HEK293 (cell line): Measurements from ENCODE around the gene DDX27.

ENCODE experiments used
- GFI1B ChIP-seq: fragments of 450-650 bp; formaldehyde crosslinking; IDR thresholded peaks from 2 replicates; pipeline ENCODE4 v1.5.1; 2016; ENCODE audit warnings: missing biosample characterization, missing genetic modification characterization
- HOXA7 ChIP-seq: sonication (generic); formaldehyde crosslinking; IDR thresholded peaks from 2 replicates; pipeline ENCODE4 v1.8.1; 2022; ENCODE audit warnings: missing genetic modification reagents, borderline replicate concordance
- IKZF3 ChIP-seq: fragments of 450-650 bp; IDR thresholded peaks from 2 replicates; pipeline ENCODE4 v1.5.0; 2018; ENCODE audit warnings: missing biosample characterization, mild to moderate bottlenecking, missing genetic modification characterization, moderate library complexity
- KLF8 ChIP-seq: fragments of 450-650 bp; formaldehyde crosslinking; IDR thresholded peaks from 2 replicates; pipeline ENCODE4 v1.5.1; 2016; ENCODE audit warnings: missing biosample characterization, missing genetic modification characterization
- MZF1 ChIP-seq: fragments of 450-650 bp; formaldehyde crosslinking; IDR thresholded peaks from 2 replicates; pipeline ENCODE4 v1.5.1; 2017; ENCODE audit warnings: missing biosample characterization, missing genetic modification characterization, borderline replicate concordance
- PATZ1 ChIP-seq: fragments of 450-650 bp; formaldehyde crosslinking; IDR thresholded peaks from 2 replicates; pipeline ENCODE4 v1.5.1; 2016; ENCODE audit warnings: missing biosample characterization, missing genetic modification characterization
- PBX3 ChIP-seq: sonication (generic); formaldehyde crosslinking; IDR thresholded peaks from 2 replicates; pipeline ENCODE4 v1.8.1; 2022; ENCODE audit warnings: mild to moderate bottlenecking, moderate library complexity, missing genetic modification reagents
- REST ChIP-seq: fragments of 450-650 bp; formaldehyde crosslinking; IDR thresholded peaks from 2 replicates; pipeline ENCODE4 v1.5.1; 2016; ENCODE audit warnings: missing biosample characterization, missing genetic modification characterization
- ZBTB1 ChIP-seq: fragments of 450-650 bp; formaldehyde crosslinking; IDR thresholded peaks from 2 replicates; pipeline ENCODE4 v1.5.1; 2016; ENCODE audit warnings: missing biosample characterization, missing genetic modification characterization
- ZFHX2 ChIP-seq: fragments of 450-650 bp; formaldehyde crosslinking; conservative IDR thresholded peaks from 2 replicates; pipeline ENCODE4 v1.5.1; 2016; ENCODE audit warnings: missing biosample characterization, missing genetic modification characterization
- ZFP3 ChIP-seq: fragments of 450-650 bp; formaldehyde crosslinking; IDR thresholded peaks from 2 replicates; pipeline ENCODE4 v1.5.1; 2016; ENCODE audit warnings: low read depth, missing biosample characterization, missing genetic modification characterization
- ZFP69B ChIP-seq: fragments of 450-650 bp; formaldehyde crosslinking; IDR thresholded peaks from 2 replicates; pipeline ENCODE4 v1.5.1; 2016; ENCODE audit warnings: missing biosample characterization, missing genetic modification characterization
- ZNF112 ChIP-seq: fragments of 450-650 bp; formaldehyde crosslinking; IDR thresholded peaks from 2 replicates; pipeline ENCODE4 v1.5.0; 2017; ENCODE audit warnings: missing biosample characterization, missing genetic modification characterization
- ZNF157 ChIP-seq: fragments of 450-650 bp; formaldehyde crosslinking; IDR thresholded peaks from 2 replicates; pipeline ENCODE4 v1.5.1; 2016; ENCODE audit warnings: missing biosample characterization, missing genetic modification characterization
- ZNF16 ChIP-seq: fragments of 450-650 bp; formaldehyde crosslinking; IDR thresholded peaks from 2 replicates; pipeline ENCODE4 v1.5.1; 2016; ENCODE audit warnings: low read depth, missing biosample characterization, missing genetic modification characterization
- ZNF266 ChIP-seq: fragments of 450-650 bp; formaldehyde crosslinking; IDR thresholded peaks from 2 replicates; pipeline ENCODE4 v1.5.1; 2016; ENCODE audit warnings: missing biosample characterization, missing genetic modification characterization, low read depth
- ZNF274 ChIP-seq, 2 experiments: fragments of 200-500 bp in 1 of 2; fragments of 450-650 bp in 1 of 2; sonication (Bioruptor generic) in 1 of 2; formaldehyde crosslinking in 1 of 2; IDR thresholded peaks; 2 replicates each; pipeline versions ENCODE4 v1.5.1 to v1.6.1; 2014 to 2016; ENCODE audit warnings: borderline replicate concordance in 1 of 2, inconsistent platforms in 1 of 2, low read length in 1 of 2, missing biosample characterization in 1 of 2, missing genetic modification characterization in 1 of 2
- ZNF280C ChIP-seq: fragments of 450-650 bp; formaldehyde crosslinking; IDR thresholded peaks from 2 replicates; pipeline ENCODE4 v1.5.1; 2016; ENCODE audit warnings: missing biosample characterization, missing genetic modification characterization
- ZNF362 ChIP-seq: fragments of 450-650 bp; formaldehyde crosslinking; IDR thresholded peaks from 2 replicates; pipeline ENCODE4 v1.5.1; 2016; ENCODE audit warnings: missing biosample characterization, missing genetic modification characterization
- ZNF394 ChIP-seq: fragments of 450-650 bp; formaldehyde crosslinking; IDR thresholded peaks from 2 replicates; pipeline ENCODE4 v1.5.1; 2016; ENCODE audit warnings: missing biosample characterization, missing genetic modification characterization, mild to moderate bottlenecking, moderate library complexity, borderline replicate concordance
- ZNF423 ChIP-seq: fragments of 450-650 bp; formaldehyde crosslinking; IDR thresholded peaks from 2 replicates; pipeline ENCODE4 v1.5.1; 2016; ENCODE audit warnings: missing biosample characterization, missing genetic modification characterization
- ZNF549 ChIP-seq: fragments of 450-650 bp; IDR thresholded peaks from 2 replicates; pipeline ENCODE4 v1.5.1; 2018; ENCODE audit warnings: missing biosample characterization, missing genetic modification characterization, mild to moderate bottlenecking, inconsistent platforms, moderate library complexity
- ZNF654 ChIP-seq: fragments of 450-650 bp; formaldehyde crosslinking; IDR thresholded peaks from 2 replicates; pipeline ENCODE4 v1.5.1; 2016; ENCODE audit warnings: low read depth, missing biosample characterization, missing genetic modification characterization
- ZNF704 ChIP-seq: fragments of 450-650 bp; formaldehyde crosslinking; IDR thresholded peaks from 2 replicates; pipeline ENCODE4 v1.5.1; 2016; ENCODE audit warnings: missing biosample characterization, missing genetic modification characterization
- ZNF76 ChIP-seq: fragments of 450-650 bp; formaldehyde crosslinking; IDR thresholded peaks from 2 replicates; pipeline ENCODE4; 2016; ENCODE audit warnings: low read depth, missing biosample characterization, missing genetic modification characterization, borderline replicate concordance
- ZNF792 ChIP-seq: fragments of 450-650 bp; formaldehyde crosslinking; IDR thresholded peaks from 2 replicates; pipeline ENCODE4 v1.5.1; 2016; ENCODE audit warnings: missing biosample characterization, missing genetic modification characterization
- ZNF830 ChIP-seq: fragments of 450-650 bp; IDR thresholded peaks from 2 replicates; pipeline ENCODE4 v1.5.0; 2018; ENCODE audit warnings: missing biosample characterization, missing genetic modification characterization, low read depth, mild to moderate bottlenecking, moderate library complexity
- ZSCAN30 ChIP-seq: fragments of 450-650 bp; IDR thresholded peaks from 2 replicates; pipeline ENCODE4 v1.5.1; 2018; ENCODE audit warnings: missing biosample characterization, mild to moderate bottlenecking, missing genetic modification characterization, moderate library complexity

The DDX27 gene

GRCh38 chr20:49219091-49219923 is at the start of gene DDX27 (continued):
- TF ChIP-seq ZNF654 (no peak), ZBTB1 (tag by site-specific recombination) (no peak), MZF1 (no peak), ZNF280C (tag by site-specific recombination) (no peak), PBX3 (CRISPR knock-in tag) (no peak), ZNF830 (tag by site-specific recombination) (no peak), KLF8 (tag by site-specific recombination) (peak; percentile 52; the same call in 1 of the 2 replicates), ZFHX2 (tag by site-specific recombination) (no peak), ZNF76 (no peak), REST (tag by site-specific recombination) (no peak), ZNF16 (tag by site-specific recombination) (no peak), ZNF266 (tag by site-specific recombination) (no peak), HOXA7 (CRISPR knock-in tag) (no peak), ZSCAN30 (tag by site-specific recombination) (no peak), ZFP69B (tag by site-specific recombination) (peak; percentile 55; the same call in 1 of the 2 replicates), ZNF792 (no peak), ZNF362 (tag by site-specific recombination) (no peak), ZNF157 (tag by site-specific recombination) (no peak), ZNF549 (no peak), PATZ1 (no peak), ZNF423 (tag by site-specific recombination) (no peak), ZNF704 (tag by site-specific recombination) (no peak), ZNF274 (IDR thresholded peaks at IDR 0.05; ENCODE audit: low read length) (no peak), ZNF274 (tag by site-specific recombination; IDR thresholded peaks at IDR 0.05; ENCODE audit: borderline replicate concordance) (no peak), GFI1B (tag by site-specific recombination) (no peak), ZNF394 (no peak), ZFP3 (tag by site-specific recombination) (no peak), IKZF3 (tag by site-specific recombination) (no peak), ZNF112 (tag by site-specific recombination) (no peak)
